Esophagus muscularis mucosa (tissue), 3 donors: Measurements from ENCODE around the gene ABHD16A.

Experiments
- CTCF ChIP-seq, 3 experiments: fragments of 200-600 bp in 2 of 3; fragments of 450-650 bp in 1 of 3; sonication (generic) in 2 of 3; IDR thresholded peaks; one replicate each; pipeline ENCODE4 v1.5.1; 2017 to 2019; ENCODE audit warnings: antibody characterized with exemption in 3 of 3, mild to moderate bottlenecking in 2 of 3, moderate library complexity in 1 of 3
- POLR2A ChIP-seq: fragments of 450-650 bp; IDR thresholded peaks from one replicate; pipeline ENCODE4 v1.6.1; 2017; ENCODE audit warnings: antibody characterized with exemption, moderate library complexity, mild to moderate bottlenecking, low read depth
- POLR2AphosphoS5 ChIP-seq, 2 donors: sonication (generic); formaldehyde crosslinking; IDR thresholded peaks; one replicate each; pipeline ENCODE4 v1.6.1; 2017; ENCODE audit warnings: antibody characterized with exemption in 2 of 2

GRCh38 chr6:31697555-31697954 is 5.6 kb downstream of the ABHD16A start:
- TF ChIP-seq POLR2A (no peak), CTCF (IDR thresholded peaks at IDR 0.05) (no peak), POLR2AphosphoS5 (IDR thresholded peaks at IDR 0.05) (no peak)
